Type B pancreatic cell (in vitro differentiated cells): ENCODE data around the gene ARPC5. TPM values are rescaled to one million over a fixed set of nuclear protein-coding genes. Genes with fewer than 3 reads are reported as not detected.

ENCODE experiments used
- DNase-seq: peaks from one replicate; pipeline ENCODE4 v3.0.0; 2021; ENCODE audit warnings: mixed read lengths; ENCODE audit not compliant: unreplicated experiment; ENCODE audit errors: extremely low spot score
- H3K27ac Mint-ChIP-seq: 2 replicates; pipeline ENCODE4 v1.8.0; 2021; ENCODE audit warnings: mild to moderate bottlenecking, mixed read lengths
- H3K27me3 Mint-ChIP-seq: 2 replicates; pipeline ENCODE4 v1.8.0; 2021; ENCODE audit warnings: mixed read lengths
- H3K36me3 Mint-ChIP-seq: 2 replicates; pipeline ENCODE4 v1.8.0; 2021; ENCODE audit warnings: mixed read lengths
- H3K4me1 Mint-ChIP-seq: one replicate; pipeline ENCODE4 v1.8.0; 2021; ENCODE audit warnings: mixed read lengths; ENCODE audit not compliant: unreplicated experiment
- H3K4me3 Mint-ChIP-seq: 2 replicates; pipeline ENCODE4 v1.8.0; 2021; ENCODE audit warnings: mild to moderate bottlenecking, mixed read lengths
- H3K9me3 Mint-ChIP-seq: 2 replicates; pipeline ENCODE4 v1.8.0; 2021; ENCODE audit warnings: mixed read lengths
- CTCF ChIP-seq: fragments of 200-600 bp; sonication (generic); conservative IDR thresholded peaks from 2 replicates; pipeline ENCODE4 v1.5.0; 2021; ENCODE audit warnings: antibody characterized with exemption, mild to moderate bottlenecking
- total RNA-seq: library from RNA; stranded (reverse); gene quantifications from 2 replicates; pipeline ENCODE4 v1.2.1, GENCODE V29; 2021; ENCODE audit warnings: low replicate concordance

Gene ARPC5
- total RNA-seq, 1 donor from 2014 or later, result 83.5 TPM

GRCh38 chr1:183609759-183610452 is 25.7 kb downstream of the ARPC5 start:
- no peak overlapping the region for H3K4me3 Mint-ChIP-seq
- TF ChIP-seq CTCF, result no peak
- peak overlapping the region; percentile 71 for H3K27ac Mint-ChIP-seq
- peaks cover 5% of the 10 kb centered on the region for H3K4me1 Mint-ChIP-seq
- H3K9me3 Mint-ChIP-seq, result no peaks in the 10 kb centered on the region
- DNase-seq, result no peak
- H3K27me3 Mint-ChIP-seq, result peaks cover 3% of the 10 kb centered on the region
- H3K36me3 Mint-ChIP-seq, result no peaks in the 10 kb centered on the region

GRCh38 chr1:183609313-183609712 is 26.3 kb downstream of the ARPC5 start:
- Mint-ChIP-seq H3K36me3 (no peaks in the 10 kb centered on the region), H3K9me3 (no peaks in the 10 kb centered on the region), H3K27me3 (peaks cover 3% of the 10 kb centered on the region), H3K27ac (peak overlapping the region; percentile 71), H3K4me3 (no peak overlapping the region), H3K4me1 (peaks cover 10% of the 10 kb centered on the region)
- TF ChIP-seq CTCF, result peak; percentile 57
- DNase-seq, result no peak

- H3K36me3 Mint-ChIP-seq, result no peaks in the 10 kb centered on the region
- no peak for TF ChIP-seq CTCF
- DNase-seq, result no peak
- no peak overlapping the region for H3K27ac Mint-ChIP-seq
- H3K9me3 Mint-ChIP-seq, result no peaks in the 10 kb centered on the region
- H3K27me3 Mint-ChIP-seq, result peaks cover 7% of the 10 kb centered on the region
- no peak overlapping the region for H3K4me3 Mint-ChIP-seq
- peaks cover 16% of the 10 kb centered on the region for H3K4me1 Mint-ChIP-seq
Measured at GRCh38 chr1:183607322-183607980, 28.1 kb downstream of the ARPC5 start.

- Mint-ChIP-seq H3K4me3 (no peak overlapping the region), H3K27me3 (peaks cover 7% of the 10 kb centered on the region), H3K4me1 (peaks cover 16% of the 10 kb centered on the region), H3K36me3 (no peaks in the 10 kb centered on the region), H3K9me3 (peaks cover 4% of the 10 kb centered on the region), H3K27ac (no peak overlapping the region)
- DNase-seq, result no peak
- TF ChIP-seq CTCF, result no peak
Measured at GRCh38 chr1:183605904-183606303, 29.7 kb downstream of the ARPC5 start.

GRCh38 chr1:183604815-183605214 is 30.8 kb downstream of the ARPC5 start:
- peaks cover 7% of the 10 kb centered on the region for H3K27me3 Mint-ChIP-seq
- no peaks in the 10 kb centered on the region for H3K36me3 Mint-ChIP-seq
- no peak overlapping the region for H3K27ac Mint-ChIP-seq
- no peak for DNase-seq
- peaks cover 16% of the 10 kb centered on the region for H3K4me1 Mint-ChIP-seq
- TF ChIP-seq CTCF, result no peak
- H3K4me3 Mint-ChIP-seq, result no peak overlapping the region
- H3K9me3 Mint-ChIP-seq, result peaks cover 4% of the 10 kb centered on the region
